Fibroblast of skin of left biceps (primary cell): ENCODE data around the gene WFDC10A.
"Not testable (repeated sequence)": the region's sequence is repeated elsewhere in the genome, so short reads cannot be mapped to it uniquely, and the experiment has no call there.

Experiments used
- DNase-seq, 2 experiments: peaks; one replicate each; pipeline ENCODE4 v3.0.0-alpha.2; 2013; ENCODE audit warnings: low read depth in 2 of 2

WFDC10A gene

DNA sequence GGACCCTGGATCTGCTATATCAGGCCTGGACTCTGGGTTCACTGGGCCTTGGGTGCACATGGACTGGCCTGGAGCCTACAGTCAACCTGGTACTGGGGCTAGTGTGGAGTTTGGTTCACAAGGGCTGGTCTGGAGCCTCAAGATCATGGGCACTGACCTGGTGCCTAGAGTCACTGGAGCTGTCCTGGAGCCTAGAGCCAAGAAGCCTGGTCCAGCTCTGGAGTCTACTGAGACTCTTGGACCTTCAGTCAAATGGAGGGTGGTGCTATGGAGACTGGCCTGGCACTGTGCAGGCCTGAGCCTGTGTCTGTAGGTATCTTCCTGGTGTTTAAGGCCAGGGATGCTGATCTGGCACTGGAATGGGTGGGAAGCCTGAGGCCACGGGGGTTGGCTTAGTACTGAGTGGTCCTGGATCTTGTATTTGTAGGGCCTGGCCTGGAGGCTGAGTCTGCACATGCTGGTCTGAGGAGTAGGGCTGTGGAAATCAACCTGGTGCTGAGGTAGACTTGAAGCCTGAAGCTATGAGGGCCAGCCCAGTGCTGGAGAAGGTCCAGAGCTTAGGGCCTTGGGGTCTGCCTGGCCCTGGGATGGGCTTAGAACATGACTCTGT lies 18.0 kb downstream of the WFDC10A start:
- DNase-seq = no peak

DNA sequence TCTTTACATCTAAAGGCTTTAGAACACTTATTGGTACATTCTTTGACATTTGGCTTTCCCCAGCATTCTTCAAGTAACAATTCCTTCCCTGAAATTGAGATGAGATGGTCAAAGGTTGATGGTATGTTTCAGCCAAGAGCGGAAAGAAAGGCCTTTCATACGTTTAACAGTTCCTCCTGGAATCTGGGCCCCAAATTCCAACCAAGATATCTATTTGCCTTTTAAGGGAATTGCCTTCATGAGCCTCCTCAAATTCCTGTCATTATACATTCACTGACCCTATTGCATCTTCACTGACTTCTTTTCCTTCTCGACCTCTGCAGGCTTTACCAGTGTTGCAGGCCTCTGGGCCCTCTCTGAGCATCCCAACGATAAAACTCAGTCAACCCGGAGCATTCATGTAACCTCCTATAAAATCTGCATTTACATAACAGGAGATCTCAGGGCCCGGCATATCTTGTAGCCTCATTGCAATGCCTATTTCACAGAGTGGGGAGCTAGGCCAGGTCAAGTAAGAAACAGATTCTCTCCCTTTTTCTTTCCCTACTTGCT lies 19.8 kb downstream of the WFDC10A start:
- DNase-seq = no peak

DNA sequence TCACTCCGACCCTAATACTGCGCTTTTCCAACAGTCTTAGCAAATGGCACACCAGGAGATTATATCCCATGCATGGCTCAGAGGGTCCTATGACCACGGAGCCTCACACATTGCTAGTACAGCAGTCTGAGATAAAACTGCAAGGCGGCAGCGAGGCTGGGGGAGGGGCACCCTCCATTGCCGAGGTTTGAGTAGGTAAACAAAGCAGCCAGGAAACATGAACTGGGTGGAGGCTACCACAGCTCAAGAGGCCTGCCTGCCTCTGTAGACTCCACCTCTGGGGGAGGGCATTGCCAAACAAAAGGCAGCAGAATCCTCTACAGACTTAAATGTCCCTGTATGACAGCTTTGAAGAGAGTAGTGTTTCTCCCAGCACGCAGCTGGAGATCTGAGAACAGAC lies 22.2 kb downstream of the WFDC10A start:
- not testable (repeated sequence) for DNase-seq

DNA sequence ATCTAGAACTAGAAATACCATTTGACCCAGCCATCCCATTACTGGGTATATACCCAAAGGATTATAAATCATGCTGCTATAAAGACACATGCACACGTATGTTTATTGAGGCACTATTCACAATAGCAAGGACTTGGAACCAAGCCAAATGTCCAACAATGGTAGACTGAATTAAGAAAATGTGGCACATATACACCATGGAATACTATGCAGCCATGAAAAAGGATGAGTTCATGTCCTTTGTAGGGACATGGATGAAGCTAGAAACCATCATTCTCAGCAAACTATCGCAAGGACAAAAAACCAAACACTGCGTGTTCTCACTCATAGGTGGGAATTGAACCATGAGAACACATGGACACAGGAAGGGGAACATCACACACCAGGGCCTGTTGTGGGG lies 27.5 kb downstream of the WFDC10A start:
- DNase-seq = not testable (repeated sequence)

GRCh38 chr20:45670139-45670538 lies 40.6 kb downstream of the WFDC10A start, which contains the start of gene WFDC11:
WFDC11 (minus strand) TSS chr20:45670239; CDS start chr20:45650600, 19,639 bp downstream.
- DNase-seq = no peak

- DNase-seq = no peak
These were observed 43.2 kb downstream of the WFDC10A start for GRCh38 chr20:45672765-45673164.

GRCh38 chr20:45679650-45680049 lies 50.1 kb downstream of the WFDC10A start:
- no peak for DNase-seq
